Body of pancreas (tissue), 4 donors: ENCODE data around the gene VMP1. TPM values are rescaled to one million over a fixed set of nuclear protein-coding genes. Genes with fewer than 3 reads are reported as not detected.

Source experiments
- ATAC-seq: fragments of 150-250 bp; one replicate; pipeline ENCODE4 v1.9.1; 2016
- DNase-seq, 4 donors: peaks; one replicate each; pipeline ENCODE4 v3.0.0-alpha.2; 2019
- H3K27ac ChIP-seq, 4 donors: fragments of 200-600 bp; sonication (generic); 1 replicate in 3 of 4; 2 replicates in 1 of 4; pipeline versions ENCODE4 v1.5.1 to v1.6.1; 2016 to 2019; ENCODE audit warnings: mild to moderate bottlenecking in 1 of 4, mixed read lengths in 1 of 4, moderate library complexity in 1 of 4
- H3K27me3 ChIP-seq, 2 donors: fragments of 200-600 bp; sonication (generic); one replicate each; pipeline ENCODE4 v1.6.0; 2016; ENCODE audit warnings: mild to moderate bottlenecking in 1 of 2
- H3K36me3 ChIP-seq, 2 donors: fragments of 200-600 bp; sonication (generic); replicated peaks in 1 of 2; 2 replicates each; pipeline ENCODE4 v1.5.1; 2016; ENCODE audit warnings: low read depth in 2 of 2; ENCODE audit not compliant: insufficient read depth in 1 of 2
- H3K4me1 ChIP-seq: fragments of 200-600 bp; sonication (generic); one replicate; pipeline ENCODE4 v1.6.0; 2016
- H3K4me3 ChIP-seq, 2 donors: fragments of 200-600 bp; sonication (generic); 1 replicate in 1 of 2; 2 replicates in 1 of 2; pipeline ENCODE4 v1.5.1; 2016 to 2019
- H3K9me3 ChIP-seq, 3 donors: fragments of 200-600 bp; sonication (generic); 1 replicate in 2 of 3; 2 replicates in 1 of 3; pipeline ENCODE4 v1.5.1; 2016
- POLR2A ChIP-seq, 3 donors: fragments of 450-650 bp; IDR thresholded peaks; one replicate each; pipeline ENCODE4 v1.6.1; 2016; ENCODE audit warnings: antibody characterized with exemption in 3 of 3, mild to moderate bottlenecking in 2 of 3
- WGBS, 2 donors: methylation state at CpG; one replicate each; pipeline ENCODE4 v1.1.5; 2017; 5-methylcytosine and 5-hydroxymethylcytosine counted together
- intact Hi-C: fragments of 100-400 bp; cut with DNase I; formaldehyde crosslinking; loops from one replicate; pipeline ENCODE4 v1.15.1; 2023
- total RNA-seq, 2 donors: library from RNA; depleted of rRNA; stranded (reverse); fragments of >200 nt; gene quantifications; one replicate each; pipeline ENCODE4 v1.1.0, GENCODE V29; 2016
- TF ChIP-seq, protein P1 (sequence below), 7 experiments: fragments of 450-650 bp in 4 of 7; fragments of 200-600 bp in 3 of 7; sonication (generic) in 3 of 7; IDR thresholded peaks; one replicate each; pipeline ENCODE4 v1.5.1; 2016 to 2019; ENCODE audit warnings: antibody characterized with exemption in 7 of 7

The VMP1 gene
- total RNA-seq, 2 donors from 2014 or later: 174 to 259 TPM

DNA sequence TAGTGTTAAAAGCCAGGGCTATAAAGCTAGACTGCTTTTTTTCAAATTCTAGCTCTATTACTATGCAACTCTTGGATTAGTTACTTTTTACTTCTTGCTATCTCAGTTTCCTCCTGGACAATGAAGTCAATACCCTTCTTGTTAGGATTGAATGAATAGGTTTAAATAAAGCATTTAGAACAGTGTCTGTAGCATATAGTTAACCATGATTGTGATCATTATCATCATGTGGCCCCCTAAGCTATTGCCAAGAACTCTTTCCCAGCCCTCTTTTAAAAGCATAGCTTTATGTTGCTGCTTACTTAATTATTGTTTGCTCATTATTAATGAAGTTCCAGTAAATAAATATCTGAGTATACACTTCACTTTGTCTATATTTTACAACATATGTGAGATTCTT, 4.5 kb downstream of the VMP1 start:
- DNase-seq (no peak), ATAC-seq (no peak)
- Histone ChIP-seq H3K27me3 (no peaks in the 10 kb centered on the region), H3K4me3 (no peak overlapping the region), H3K9me3 (no peaks in the 10 kb centered on the region), H3K4me1 (peaks cover 44% of the 10 kb centered on the region), H3K27ac (peak overlapping the region in 1 of 4 donors; percentile 3), H3K36me3 (no peaks in the 10 kb centered on the region)
- TF ChIP-seq, protein P1, sequence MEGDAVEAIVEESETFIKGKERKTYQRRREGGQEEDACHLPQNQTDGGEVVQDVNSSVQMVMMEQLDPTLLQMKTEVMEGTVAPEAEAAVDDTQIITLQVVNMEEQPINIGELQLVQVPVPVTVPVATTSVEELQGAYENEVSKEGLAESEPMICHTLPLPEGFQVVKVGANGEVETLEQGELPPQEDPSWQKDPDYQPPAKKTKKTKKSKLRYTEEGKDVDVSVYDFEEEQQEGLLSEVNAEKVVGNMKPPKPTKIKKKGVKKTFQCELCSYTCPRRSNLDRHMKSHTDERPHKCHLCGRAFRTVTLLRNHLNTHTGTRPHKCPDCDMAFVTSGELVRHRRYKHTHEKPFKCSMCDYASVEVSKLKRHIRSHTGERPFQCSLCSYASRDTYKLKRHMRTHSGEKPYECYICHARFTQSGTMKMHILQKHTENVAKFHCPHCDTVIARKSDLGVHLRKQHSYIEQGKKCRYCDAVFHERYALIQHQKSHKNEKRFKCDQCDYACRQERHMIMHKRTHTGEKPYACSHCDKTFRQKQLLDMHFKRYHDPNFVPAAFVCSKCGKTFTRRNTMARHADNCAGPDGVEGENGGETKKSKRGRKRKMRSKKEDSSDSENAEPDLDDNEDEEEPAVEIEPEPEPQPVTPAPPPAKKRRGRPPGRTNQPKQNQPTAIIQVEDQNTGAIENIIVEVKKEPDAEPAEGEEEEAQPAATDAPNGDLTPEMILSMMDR (IDR thresholded peaks at IDR 0.05): no peak
- TF ChIP-seq POLR2A (IDR thresholded peaks at IDR 0.05): no peak
- intact Hi-C loops: no loop called here

DNA sequence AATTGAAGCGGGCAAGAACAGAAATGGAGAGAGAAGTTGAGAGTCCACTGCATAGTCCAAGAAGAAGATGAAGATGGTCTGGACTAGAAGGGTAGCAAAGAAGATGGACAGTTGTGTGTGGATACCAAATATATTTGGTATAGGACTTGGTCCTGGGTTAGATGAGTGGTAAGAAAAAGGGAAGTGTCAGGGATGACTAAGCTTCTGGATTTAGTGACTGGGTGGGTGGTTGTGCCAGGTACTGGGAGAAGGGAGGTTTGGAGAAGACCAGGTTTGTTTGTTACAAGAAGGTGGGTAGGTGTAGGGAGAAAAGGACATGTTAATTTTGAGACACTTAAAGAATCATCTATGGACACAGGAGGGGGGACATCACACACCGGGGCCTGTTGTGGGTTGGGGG, 5.4 kb downstream of the VMP1 start:
- Histone ChIP-seq H3K27ac (no peak overlapping the region), H3K27me3 (no peaks in the 10 kb centered on the region), H3K36me3 (no peaks in the 10 kb centered on the region), H3K4me3 (no peak overlapping the region), H3K4me1 (peaks cover 44% of the 10 kb centered on the region), H3K9me3 (no peaks in the 10 kb centered on the region)
- 94% methylated on average over 2 of the region's 2 CpGs for WGBS, 2 donors
- ATAC-seq (no peak), DNase-seq (no peak)
- TF ChIP-seq, protein P1 (IDR thresholded peaks at IDR 0.05): no peak
- TF ChIP-seq POLR2A (IDR thresholded peaks at IDR 0.05): no peak
- intact Hi-C loops: no loop called here

DNA sequence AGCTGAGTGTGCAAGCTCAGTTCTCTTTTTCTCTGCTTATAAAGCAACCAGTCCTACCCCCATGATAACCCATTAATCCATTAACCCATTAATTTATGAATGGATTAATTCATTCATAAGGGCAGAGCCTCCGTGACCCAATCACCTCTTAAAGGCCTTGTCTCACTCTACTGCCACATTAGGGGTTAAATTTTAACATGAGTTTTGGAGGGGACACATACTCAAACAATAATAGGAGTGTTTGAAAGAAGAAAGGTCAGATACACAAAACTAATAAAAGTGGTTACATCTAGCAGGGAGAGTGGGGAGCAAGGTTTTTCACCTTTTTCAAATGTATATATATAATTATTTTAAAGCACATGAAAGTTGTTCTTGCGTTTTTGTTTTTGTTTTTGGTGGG, 6.8 kb downstream of the VMP1 start:
- H3K4me1 ChIP-seq: peaks cover 31% of the 10 kb centered on the region
- no peaks in the 10 kb centered on the region for H3K9me3 ChIP-seq
- H3K27me3 ChIP-seq: no peaks in the 10 kb centered on the region
- intact Hi-C loops: no loop called here
- H3K27ac ChIP-seq: no peak overlapping the region
- no peak overlapping the region for H3K4me3 ChIP-seq
- no peaks in the 10 kb centered on the region for H3K36me3 ChIP-seq
- WGBS, 2 donors: 78 to 85% methylated on average over 2 of the region's 2 CpGs
- no peak for TF ChIP-seq POLR2A (IDR thresholded peaks at IDR 0.05)
- TF ChIP-seq, protein P1 (IDR thresholded peaks at IDR 0.05): no peak
- ATAC-seq: no peak
- DNase-seq: no peak

DNA sequence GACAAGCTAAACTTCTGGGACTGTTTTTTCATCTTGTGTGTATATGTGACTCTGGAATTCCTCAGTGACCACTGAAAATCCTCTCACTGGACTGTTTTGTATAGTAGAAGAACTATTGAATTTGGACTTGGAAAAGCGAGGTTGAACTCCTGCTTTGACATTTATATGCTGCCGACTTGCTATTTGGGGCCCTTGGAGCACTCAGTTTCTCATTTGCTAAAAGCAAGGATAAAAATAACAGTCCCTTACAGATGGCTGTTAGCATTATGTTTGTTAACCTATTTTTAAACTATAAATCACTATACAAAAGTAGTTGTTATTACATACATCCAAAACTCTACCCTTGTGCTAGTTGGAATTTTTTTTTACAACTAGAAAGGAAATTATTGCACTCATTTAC, 9.0 kb downstream of the VMP1 start:
- Histone ChIP-seq H3K4me3 (no peak overlapping the region), H3K27me3 (no peaks in the 10 kb centered on the region), H3K9me3 (no peaks in the 10 kb centered on the region), H3K4me1 (peaks cover 31% of the 10 kb centered on the region), H3K36me3 (no peaks in the 10 kb centered on the region), H3K27ac (no peak overlapping the region)
- DNase-seq (no peak), ATAC-seq (no peak)
- WGBS, 2 donors: 82 to 91% methylated on average over 2 of the region's 2 CpGs
- intact Hi-C loops: no loop called here
- TF ChIP-seq, protein P1 (IDR thresholded peaks at IDR 0.05): no peak
- no peak for TF ChIP-seq POLR2A (IDR thresholded peaks at IDR 0.05)

DNA sequence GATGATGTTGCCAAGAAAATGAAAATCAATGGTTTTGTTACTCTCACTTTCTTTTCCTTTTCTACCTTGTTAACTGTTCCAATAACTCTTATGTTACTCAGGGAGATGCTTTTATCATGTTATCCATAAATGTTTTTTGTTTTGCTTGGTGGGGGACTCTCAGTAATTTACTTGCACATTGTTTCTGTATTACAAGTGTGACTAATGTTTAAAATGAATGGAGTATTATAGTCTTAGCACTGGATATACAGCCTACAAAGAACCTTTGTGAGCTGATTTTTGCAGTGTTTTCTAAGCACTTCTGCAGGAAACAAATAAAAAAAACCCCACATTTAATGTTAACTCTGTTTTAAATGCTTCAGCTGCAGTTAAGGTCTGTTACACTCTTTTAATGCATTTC, 12.1 kb downstream of the VMP1 start:
- no peak for TF ChIP-seq POLR2A (IDR thresholded peaks at IDR 0.05)
- TF ChIP-seq, protein P1 (IDR thresholded peaks at IDR 0.05): no peak
- Histone ChIP-seq H3K27ac (no peak overlapping the region), H3K4me3 (no peak overlapping the region), H3K9me3 (no peaks in the 10 kb centered on the region), H3K27me3 (no peaks in the 10 kb centered on the region), H3K4me1 (peaks cover 24% of the 10 kb centered on the region), H3K36me3 (no peaks in the 10 kb centered on the region)
- DNase-seq (no peak), ATAC-seq (no peak)
- intact Hi-C loops: no loop called here
